HepG2 (cell line): Measurements from ENCODE around the gene LATS2. TPM values are rescaled to one million over a fixed set of nuclear protein-coding genes. Genes with fewer than 3 reads are reported as not detected.

Source experiments
- BCL6 ChIP-seq: IDR thresholded peaks from 2 replicates; pipeline ENCODE4 v1.6.1; 2016; ENCODE audit warnings: missing genetic modification reagents, missing compliant biosample characterization
- CEBPG ChIP-seq: IDR thresholded peaks from 2 replicates; pipeline ENCODE4 v1.6.1; 2016
- FOXK1 ChIP-seq: sonication (generic); formaldehyde crosslinking; IDR thresholded peaks from 2 replicates; pipeline ENCODE4 v1.4.0; 2020; ENCODE audit warnings: low read depth, missing genetic modification reagents, borderline replicate concordance
- GABPA ChIP-seq, 2 experiments: IDR thresholded peaks; 2 replicates each; pipeline ENCODE4 v1.6.1; 2011 to 2016; ENCODE audit warnings: low read depth in 2 of 2, low read length in 1 of 2, missing biosample characterization in 1 of 2, missing genetic modification characterization in 1 of 2
- GATAD2A ChIP-seq: IDR thresholded peaks from 2 replicates; pipeline ENCODE4 v1.6.1; 2016
- GTF2F1 ChIP-seq: fragments of 150-350 bp; IDR thresholded peaks from 2 replicates; pipeline ENCODE4 v1.6.1; 2014; ENCODE audit warnings: low read length
- HDAC6 ChIP-seq: fragments of 200-600 bp; sonication (generic); IDR thresholded peaks from 2 replicates; pipeline ENCODE4 v1.7.0; 2017; ENCODE audit warnings: mild to moderate bottlenecking, antibody characterized with exemption, low read length, low read depth
- HMG20A ChIP-seq: IDR thresholded peaks from 2 replicates; pipeline ENCODE4 v1.6.1; 2016; ENCODE audit warnings: borderline replicate concordance
- IRF2 ChIP-seq: IDR thresholded peaks from 2 replicates; pipeline ENCODE4 v1.6.1; 2018; ENCODE audit warnings: missing genetic modification reagents, missing compliant biosample characterization
- IRX3 ChIP-seq: sonication (generic); formaldehyde crosslinking; IDR thresholded peaks from 2 replicates; pipeline ENCODE4 v1.8.1; 2023; ENCODE audit warnings: mild to moderate bottlenecking, low read depth, missing genetic modification reagents, borderline replicate concordance
- JUND ChIP-seq: sonication (generic); formaldehyde crosslinking; IDR thresholded peaks from 2 replicates; pipeline ENCODE4 v1.8.0; 2022; ENCODE audit warnings: mild to moderate bottlenecking, missing genetic modification reagents
- POLR2AphosphoS2 ChIP-seq: IDR thresholded peaks from 2 replicates; pipeline ENCODE4 v1.6.1; 2011; ENCODE audit warnings: low read depth, low read length, improper control_type of control experiment
- SALL1 ChIP-seq: sonication (generic); formaldehyde crosslinking; IDR thresholded peaks from 2 replicates; pipeline ENCODE4 v1.8.0; 2022; ENCODE audit warnings: mild to moderate bottlenecking, missing genetic modification reagents
- SMAD1 ChIP-seq: sonication (generic); formaldehyde crosslinking; IDR thresholded peaks from 2 replicates; pipeline ENCODE4 v1.4.0; 2020; ENCODE audit warnings: missing genetic modification reagents, low read depth, mild to moderate bottlenecking, borderline replicate concordance
- SOX13 ChIP-seq, 3 experiments: fragments of 450-650 bp in 1 of 3; sonication (generic) in 1 of 3; formaldehyde crosslinking in 1 of 3; IDR thresholded peaks in 2 of 3; conservative IDR thresholded peaks in 1 of 3; 2 replicates each; pipeline versions ENCODE4 v1.5.0 to v1.6.1; 2016 to 2020; ENCODE audit warnings: antibody characterized with exemption in 1 of 3, mild to moderate bottlenecking in 1 of 3, missing compliant biosample characterization in 1 of 3, missing genetic modification reagents in 1 of 3, moderate library complexity in 1 of 3
- TBX3 ChIP-seq: fragments of 450-650 bp; IDR thresholded peaks from 2 replicates; pipeline ENCODE4 v1.6.1; 2017; ENCODE audit warnings: antibody characterized with exemption, mild to moderate bottlenecking, inconsistent platforms, borderline replicate concordance
- ZBTB38 ChIP-seq: sonication (generic); formaldehyde crosslinking; IDR thresholded peaks from 2 replicates; pipeline ENCODE4 v1.5.1; 2020; ENCODE audit warnings: mild to moderate bottlenecking, missing genetic modification reagents
- ZFP37 ChIP-seq: sonication (generic); formaldehyde crosslinking; IDR thresholded peaks from 2 replicates; pipeline ENCODE4 v1.4.0; 2020; ENCODE audit warnings: missing genetic modification reagents, borderline replicate concordance
- ZFP41 ChIP-seq: sonication (generic); formaldehyde crosslinking; IDR thresholded peaks from 2 replicates; pipeline ENCODE4 v1.4.0; 2020; ENCODE audit warnings: mild to moderate bottlenecking, missing genetic modification reagents, borderline replicate concordance
- ZFP91 ChIP-seq: sonication (generic); formaldehyde crosslinking; IDR thresholded peaks from 2 replicates; pipeline ENCODE4 v1.9.0; 2022; ENCODE audit warnings: missing genetic modification reagents, mild to moderate bottlenecking, borderline replicate concordance
- ZNF280D ChIP-seq: sonication (generic); formaldehyde crosslinking; IDR thresholded peaks from 2 replicates; pipeline ENCODE4 v1.5.1; 2020; ENCODE audit warnings: mild to moderate bottlenecking, missing genetic modification reagents
- ZNF282 ChIP-seq: fragments of 450-650 bp; IDR thresholded peaks from 2 replicates; pipeline ENCODE4 v1.6.1; 2018; ENCODE audit not compliant: partially characterized antibody
- ZNF337 ChIP-seq: sonication (generic); formaldehyde crosslinking; IDR thresholded peaks from 2 replicates; pipeline ENCODE4 v1.5.1; 2020; ENCODE audit warnings: missing genetic modification reagents, low read depth, mild to moderate bottlenecking, borderline replicate concordance
- ZNF468 ChIP-seq: sonication (generic); formaldehyde crosslinking; IDR thresholded peaks from 2 replicates; pipeline ENCODE4 v1.8.0; 2022; ENCODE audit warnings: mild to moderate bottlenecking, moderate library complexity, missing genetic modification reagents
- ZNF589 ChIP-seq: sonication (generic); formaldehyde crosslinking; conservative IDR thresholded peaks from 2 replicates; pipeline ENCODE4 v1.8.0; 2022; ENCODE audit warnings: mild to moderate bottlenecking, moderate library complexity, missing genetic modification reagents
- ZNF678 ChIP-seq: sonication (generic); formaldehyde crosslinking; IDR thresholded peaks from 2 replicates; pipeline ENCODE4 v1.4.0; 2020; ENCODE audit warnings: mild to moderate bottlenecking, missing genetic modification reagents
- ZNF839 ChIP-seq: sonication (generic); formaldehyde crosslinking; IDR thresholded peaks from 2 replicates; pipeline ENCODE4 v1.4.0; 2020; ENCODE audit warnings: missing genetic modification reagents, mild to moderate bottlenecking, borderline replicate concordance
- ZSCAN12 ChIP-seq: sonication (generic); formaldehyde crosslinking; IDR thresholded peaks from 2 replicates; pipeline ENCODE4 v1.9.0; 2021; ENCODE audit warnings: mild to moderate bottlenecking, missing genetic modification reagents
- polyA plus RNA-seq, 8 experiments: library from polyadenylated mRNA; depleted of rRNA in 3 of 8; stranded (reverse) in 7 of 8; unstranded in 1 of 8; fragments of >200 nt; fragmentation: Illumina TruSeq in 4 of 8; extraction: Trizol in 4 of 8; gene quantifications; 2 replicates each; pipeline versions ENCODE4 v1.2.1 to v1.2.3, GENCODE V29; 2011 to 2016; ENCODE audit warnings: low read depth in 4 of 8, missing spikeins in 1 of 8, mixed read lengths in 1 of 8; ENCODE audit not compliant: insufficient read depth in 1 of 8
- total RNA-seq, 5 experiments: library from RNA; depleted of rRNA; stranded (reverse); fragments of >200 nt; fragmentation: Illumina TruSeq; extraction: Trizol; gene quantifications; 2 replicates each; pipeline ENCODE4 v1.2.3, GENCODE V29; 2016; ENCODE audit warnings: low read depth in 1 of 5

Gene LATS2
- total and polyA plus RNA-seq, 2 of the 13 experiments (the other 11 are each of a cell fraction or from before 2014, with no cell fraction given), result 7.3 to 8.5 TPM

GRCh38 chr13:21069561-21070004, 8.2 kb upstream of the LATS2 start (continued):
- TF ChIP-seq BCL6 (CRISPR knock-in tag) (peak; percentile 52; the same call in 1 of the 2 replicates), TBX3 (no peak), SMAD1 (CRISPR knock-in tag) (no peak), ZNF280D (CRISPR knock-in tag) (no peak), ZBTB38 (no peak), ZNF282 (no peak), CEBPG (CRISPR knock-in tag) (peak; percentile 97), POLR2AphosphoS2 (no peak), ZFP37 (no peak), GABPA (IDR thresholded peaks at IDR 0.05; ENCODE audit: low read depth, low read length) (no peak), GABPA (CRISPR knock-in tag; IDR thresholded peaks at IDR 0.05; ENCODE audit: low read depth) (no peak), ZNF678 (no peak), ZFP91 (no peak), ZSCAN12 (CRISPR knock-in tag) (no peak), ZNF337 (no peak), ZNF468 (CRISPR knock-in tag) (no peak), IRF2 (CRISPR knock-in tag) (no peak), GATAD2A (CRISPR knock-in tag) (peak; percentile 84), GTF2F1 (no peak), ZFP41 (CRISPR knock-in tag) (no peak), HDAC6 (no peak), IRX3 (CRISPR knock-in tag) (no peak), JUND (no peak), ZNF839 (CRISPR knock-in tag) (no peak), FOXK1 (no peak), ZNF589 (CRISPR knock-in tag) (no peak), HMG20A (CRISPR knock-in tag) (peak; percentile 69; the same call in 1 of the 2 replicates), SOX13 (IDR thresholded peaks at IDR 0.05) (no peak), SOX13 (CRISPR knock-in tag; conservative IDR thresholded peaks at IDR 0.05 in 1 of 2, IDR thresholded peaks at IDR 0.05 in 1 of 2) (peak in 1 of 2 experiments; percentile 59; a peak in 2 of 4 replicates), SALL1 (CRISPR knock-in tag) (0 out of 2 replicates have a peak, but pooled peaks have one; percentile 32)
